SHP77 treated with DMSO at 0.1 percent for 48 hours (cell line): ENCODE data around the gene SGCB.

Experiments used
- DNase-seq: peaks from one replicate; lab custom pipeline; 2025; lab: John Stamatoyannopoulos, UW

Gene SGCB

GRCh38 chr4:52019936-52020657 is 18.0 kb downstream of the SGCB start, which contains the start of gene LRRC66:
Gene LRRC66, minus strand, starts transcription at chr4:52020363. Its CDS starts 2,750 bp downstream, at chr4:52017613.
- no peak for DNase-seq

- DNase-seq = no peak
Measured at GRCh38 chr4:52017814-52018213, 20.3 kb downstream of the SGCB start.

GRCh38 chr4:52016981-52017380 is 21.1 kb downstream of the SGCB start:
- no peak for DNase-seq

GRCh38 chr4:52015366-52015765 is 22.7 kb downstream of the SGCB start:
- DNase-seq = peak; percentile 10

GRCh38 chr4:52014903-52015302 is 23.2 kb downstream of the SGCB start:
- DNase-seq = no peak

- DNase-seq = no peak
Measured at GRCh38 chr4:52012651-52013050, 25.4 kb downstream of the SGCB start.

- no peak for DNase-seq
Measured at GRCh38 chr4:52010986-52011385, 27.1 kb downstream of the SGCB start.

GRCh38 chr4:52006887-52007286 is 31.2 kb downstream of the SGCB start:
- no peak for DNase-seq

GRCh38 chr4:52005604-52006273 is 32.4 kb downstream of the SGCB start:
- no peak for DNase-seq

GRCh38 chr4:52004414-52004813 is 33.7 kb downstream of the SGCB start:
- no peak for DNase-seq

- no peak for DNase-seq
Measured at GRCh38 chr4:52001616-52002015, 36.5 kb downstream of the SGCB start.

GRCh38 chr4:51999250-51999649 is 38.8 kb downstream of the SGCB start:
- DNase-seq = no peak

GRCh38 chr4:51998837-51999236 is 39.3 kb downstream of the SGCB start:
- DNase-seq = no peak

GRCh38 chr4:51997647-51998046 is 40.5 kb downstream of the SGCB start:
- no peak for DNase-seq

GRCh38 chr4:51995647-51996220 is 42.4 kb downstream of the SGCB start:
- DNase-seq = no peak
